BJ (cell line): ENCODE results near the gene THOC1. TPM values are rescaled to one million over a fixed set of nuclear protein-coding genes. Genes with fewer than 3 reads are reported as not detected.
A peak's percentile ranks its signal among the peaks of the same experiment; 100 is the strongest.

Experiments used
- CTCF ChIA-PET: fragments of 350-600 bp; formaldehyde crosslinking; extraction: SDS; loops from one replicate; lab custom pipeline; 2021; ENCODE audit warnings: antibody characterized with exemption, inconsistent platforms; lab: Yijun Ruan, JAX
- POLR2A ChIA-PET: fragments of 300-600 bp; sonication (Branson Sonifier 250); formaldehyde crosslinking; extraction: SDS; loops from one replicate; lab custom pipeline; 2021; ENCODE audit warnings: antibody characterized with exemption; lab: Charles Lee
- DNase-seq: peaks from one replicate; pipeline ENCODE4 v3.0.0-alpha.2; 2011; ENCODE audit warnings: low read depth
- H3K27me3 ChIP-seq: 2 replicates; pipeline ENCODE4 v1.6.0; 2011; ENCODE audit warnings: low read length; ENCODE audit not compliant: control insufficient read depth, insufficient read depth
- H3K36me3 ChIP-seq: 2 replicates; pipeline ENCODE4 v1.5.1; 2011; ENCODE audit warnings: low read length; ENCODE audit not compliant: control insufficient read depth, insufficient read depth
- H3K4me3 ChIP-seq: 2 replicates; pipeline ENCODE4 v1.5.1; 2011; ENCODE audit warnings: low read depth, mild to moderate bottlenecking, control low read depth, low read length
- CTCF ChIP-seq: IDR thresholded peaks from 2 replicates; pipeline ENCODE4 v1.5.1; 2011; ENCODE audit warnings: low read depth, mild to moderate bottlenecking, control low read depth, inconsistent platforms, low read length, moderate library complexity; ENCODE audit not compliant: insufficient read depth
- polyA plus RNA-seq: library from polyadenylated mRNA; depleted of rRNA; stranded (reverse); fragments of >200 nt; gene quantifications from 2 replicates; pipeline ENCODE4 v1.2.3, GENCODE V29; 2011

Gene THOC1
- polyA plus RNA-seq, 1 experiment: 8.7 TPM

GRCh38 chr18:269480-270095, 1.7 kb upstream of the THOC1 start:
- Histone ChIP-seq H3K4me3 (no peak overlapping the region), H3K36me3 (0 out of 2 replicates have a peak, but pooled peaks cover 1% of the 10 kb centered on the region), H3K27me3 (no peaks in the 10 kb centered on the region; the same call in 1 of the 2 replicates)
- no peak for DNase-seq
- ChIA-PET CTCF (interaction anchor here (1.0 to 1.6 kb wide), 2 partner anchors 334 to 570 kb away, joined by 3 to 5 read pairs; no protein-coding TSS in a partner anchor), POLR2A (no interaction called here)
- no peak for TF ChIP-seq CTCF

- TF ChIP-seq CTCF: no peak
- ChIA-PET POLR2A (interaction anchor here (0.6 kb wide), 1 partner anchor 69 kb away, joined by 4 read pairs; no protein-coding TSS in a partner anchor), CTCF (interaction anchor here (0.9 kb wide), 1 partner anchor 349 kb away, joined by 3 read pairs; no protein-coding TSS in a partner anchor)
- Histone ChIP-seq H3K27me3 (no peaks in the 10 kb centered on the region), H3K4me3 (peak overlapping the region; percentile 95), H3K36me3 (peaks cover 5% of the 10 kb centered on the region)
- DNase-seq: no peak
These were observed 513 bp downstream of the THOC1 start for GRCh38 chr18:267380-267687.

- Histone ChIP-seq H3K4me3 (no peak overlapping the region), H3K36me3 (peaks cover 8% of the 10 kb centered on the region), H3K27me3 (no peaks in the 10 kb centered on the region)
- no peak for DNase-seq
- POLR2A ChIA-PET: no interaction called here
- no peak for TF ChIP-seq CTCF
- CTCF ChIA-PET: interaction anchor here (1.2 kb wide), 1 partner anchor 362 kb away, joined by 5 read pairs; no protein-coding TSS in a partner anchor
These were observed 6.3 kb downstream of the THOC1 start for GRCh38 chr18:261398-262073.

GRCh38 chr18:260547-260946, 7.3 kb downstream of the THOC1 start:
- Histone ChIP-seq H3K4me3 (no peak overlapping the region), H3K27me3 (no peaks in the 10 kb centered on the region), H3K36me3 (peaks cover 8% of the 10 kb centered on the region)
- no peak for DNase-seq
- ChIA-PET CTCF (no interaction called here), POLR2A (no interaction called here)
- TF ChIP-seq CTCF: no peak

- CTCF ChIA-PET: no interaction called here
These were observed 12.7 kb downstream of the THOC1 start for GRCh38 chr18:255171-255570.

More at GRCh38 chr18:255171-255570, 12.7 kb downstream of the THOC1 start:
- DNase-seq: no peak
- no peak overlapping the region for H3K4me3 ChIP-seq
- POLR2A ChIA-PET: no interaction called here
- TF ChIP-seq CTCF: no peak
- H3K36me3 ChIP-seq: peaks cover 8% of the 10 kb centered on the region
- no peaks in the 10 kb centered on the region for H3K27me3 ChIP-seq
